HepG2 (cell line): Measurements from ENCODE around the gene NBR1.

Source experiments
- CBFB ChIP-seq: sonication (generic); formaldehyde crosslinking; IDR thresholded peaks from 2 replicates; pipeline ENCODE4 v1.4.0; 2020; ENCODE audit warnings: missing genetic modification reagents
- EP300 ChIP-seq, 3 experiments: sonication (generic) in 1 of 3; formaldehyde crosslinking in 1 of 3; IDR thresholded peaks; 2 replicates each; pipeline versions ENCODE4 v1.5.1 to v1.6.1; 2011 to 2020; ENCODE audit warnings: low read depth in 2 of 3, low read length in 2 of 3, borderline replicate concordance in 1 of 3, improper control_type of control experiment in 1 of 3, mild to moderate bottlenecking in 1 of 3, missing genetic modification reagents in 1 of 3, moderate library complexity in 1 of 3
- HDAC2 ChIP-seq: sonication (generic); formaldehyde crosslinking; IDR thresholded peaks from 2 replicates; pipeline ENCODE4 v1.4.0; 2020; ENCODE audit warnings: missing genetic modification reagents
- IRF1 ChIP-seq: sonication (generic); formaldehyde crosslinking; IDR thresholded peaks from 2 replicates; pipeline ENCODE4 v1.4.0; 2020; ENCODE audit warnings: low read depth, mild to moderate bottlenecking, missing genetic modification reagents
- PBX3 ChIP-seq: sonication (generic); formaldehyde crosslinking; IDR thresholded peaks from 2 replicates; pipeline ENCODE4 v1.8.1; 2023; ENCODE audit warnings: missing genetic modification reagents, inconsistent platforms, borderline replicate concordance
- ZNF282 ChIP-seq: fragments of 450-650 bp; IDR thresholded peaks from 2 replicates; pipeline ENCODE4 v1.6.1; 2018; ENCODE audit not compliant: partially characterized antibody
- ZNF431 ChIP-seq: sonication (generic); formaldehyde crosslinking; IDR thresholded peaks from 2 replicates; pipeline ENCODE4 v1.9.0; 2022; ENCODE audit warnings: missing genetic modification reagents, low read depth, mild to moderate bottlenecking, borderline replicate concordance
- ZNF503 ChIP-seq: sonication (generic); formaldehyde crosslinking; IDR thresholded peaks from 2 replicates; pipeline ENCODE4 v1.4.0; 2020; ENCODE audit warnings: missing genetic modification reagents

- TF ChIP-seq IRF1 (CRISPR knock-in tag) (no peak), ZNF503 (no peak), ZNF431 (no peak), CBFB (CRISPR knock-in tag) (no peak), EP300 (IDR thresholded peaks at IDR 0.05; ENCODE audit: low read depth in 2 of 2, low read length in 2 of 2) (no peak), EP300 (CRISPR knock-in tag; IDR thresholded peaks at IDR 0.05; ENCODE audit: borderline replicate concordance) (no peak), HDAC2 (CRISPR knock-in tag) (no peak), ZNF282 (no peak), PBX3 (CRISPR knock-in tag) (no peak)
Observed at GRCh38 chr17:43183921-43184320, 12.9 kb downstream of the NBR1 start.
